Measurements from ENCODE around the gene BRINP1. TPM values are rescaled to one million over a fixed set of nuclear protein-coding genes. Genes with fewer than 3 reads are reported as not detected.

Gene BRINP1
- total RNA-seq, 4 donors from 2014 or later, result not detected

DNA sequence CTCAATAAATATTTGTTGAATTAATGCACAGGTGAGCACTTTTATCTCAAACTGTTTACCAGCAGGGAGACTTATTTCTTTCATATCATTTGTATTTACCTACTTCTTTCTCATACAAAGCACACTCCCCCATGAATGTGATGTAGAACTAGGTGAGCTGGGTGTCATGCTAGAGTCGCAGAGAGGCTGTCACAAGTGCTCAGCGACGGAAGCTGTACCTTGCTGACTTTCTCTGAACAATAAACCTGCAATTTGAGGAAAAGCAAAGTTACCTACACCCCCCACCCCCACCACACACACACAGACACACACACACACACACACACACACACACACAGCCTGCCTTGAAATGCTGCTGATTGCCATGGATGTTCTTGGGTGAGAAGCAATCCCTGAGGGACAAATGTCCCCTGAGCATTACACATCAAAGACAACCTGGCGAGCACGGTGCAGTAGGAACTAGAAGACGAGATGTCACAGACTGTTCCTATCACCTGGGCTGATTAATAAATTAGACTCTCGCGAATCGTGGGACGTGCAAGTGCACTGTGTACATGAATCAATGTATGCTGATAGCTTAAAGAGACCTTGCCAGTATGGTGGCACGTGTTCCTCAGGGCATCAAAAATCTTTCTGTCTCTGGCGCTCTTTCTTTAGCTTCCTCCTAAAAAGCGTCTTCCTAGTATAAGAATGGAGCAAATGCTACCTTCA lies 66.1 kb downstream of the BRINP1 start:
- Histone ChIP-seq H3K9me3 (no peaks in the 10 kb centered on the region), H3K4me3 (no peak overlapping the region), H3K27ac (no peak overlapping the region), H3K27me3 (peaks cover 4% of the 10 kb centered on the region), H3K4me1 (no peaks in the 10 kb centered on the region), H3K36me3 (no peaks in the 10 kb centered on the region)
- DNase-seq (ENCODE audit: low spot score in 2 of 2), result no peak
- TF ChIP-seq, protein P1, sequence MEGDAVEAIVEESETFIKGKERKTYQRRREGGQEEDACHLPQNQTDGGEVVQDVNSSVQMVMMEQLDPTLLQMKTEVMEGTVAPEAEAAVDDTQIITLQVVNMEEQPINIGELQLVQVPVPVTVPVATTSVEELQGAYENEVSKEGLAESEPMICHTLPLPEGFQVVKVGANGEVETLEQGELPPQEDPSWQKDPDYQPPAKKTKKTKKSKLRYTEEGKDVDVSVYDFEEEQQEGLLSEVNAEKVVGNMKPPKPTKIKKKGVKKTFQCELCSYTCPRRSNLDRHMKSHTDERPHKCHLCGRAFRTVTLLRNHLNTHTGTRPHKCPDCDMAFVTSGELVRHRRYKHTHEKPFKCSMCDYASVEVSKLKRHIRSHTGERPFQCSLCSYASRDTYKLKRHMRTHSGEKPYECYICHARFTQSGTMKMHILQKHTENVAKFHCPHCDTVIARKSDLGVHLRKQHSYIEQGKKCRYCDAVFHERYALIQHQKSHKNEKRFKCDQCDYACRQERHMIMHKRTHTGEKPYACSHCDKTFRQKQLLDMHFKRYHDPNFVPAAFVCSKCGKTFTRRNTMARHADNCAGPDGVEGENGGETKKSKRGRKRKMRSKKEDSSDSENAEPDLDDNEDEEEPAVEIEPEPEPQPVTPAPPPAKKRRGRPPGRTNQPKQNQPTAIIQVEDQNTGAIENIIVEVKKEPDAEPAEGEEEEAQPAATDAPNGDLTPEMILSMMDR (IDR thresholded peaks at IDR 0.05), result no peak
- TF ChIP-seq EP300 (IDR thresholded peaks at IDR 0.05), result no peak
- 81% methylated on average over 13 of the region's 13 CpGs for WGBS

- Histone ChIP-seq H3K4me3 (no peak overlapping the region), H3K9me3 (no peaks in the 10 kb centered on the region), H3K27me3 (no peaks in the 10 kb centered on the region), H3K27ac (no peak overlapping the region), H3K36me3 (no peaks in the 10 kb centered on the region), H3K4me1 (no peaks in the 10 kb centered on the region)
- no peak for DNase-seq (ENCODE audit: low spot score in 2 of 2)
- 59% methylated on average over 3 of the region's 3 CpGs for WGBS
- TF ChIP-seq, protein P1 (IDR thresholded peaks at IDR 0.05), result no peak
- TF ChIP-seq EP300 (IDR thresholded peaks at IDR 0.05), result no peak
- no peak for TF ChIP-seq POLR2A (IDR thresholded peaks at IDR 0.05)
- no peak for TF ChIP-seq POLR2AphosphoS5 (IDR thresholded peaks at IDR 0.05)
Measured at GRCh38 chr9:119298076-119298853, 71.0 kb downstream of the BRINP1 start.

DNA sequence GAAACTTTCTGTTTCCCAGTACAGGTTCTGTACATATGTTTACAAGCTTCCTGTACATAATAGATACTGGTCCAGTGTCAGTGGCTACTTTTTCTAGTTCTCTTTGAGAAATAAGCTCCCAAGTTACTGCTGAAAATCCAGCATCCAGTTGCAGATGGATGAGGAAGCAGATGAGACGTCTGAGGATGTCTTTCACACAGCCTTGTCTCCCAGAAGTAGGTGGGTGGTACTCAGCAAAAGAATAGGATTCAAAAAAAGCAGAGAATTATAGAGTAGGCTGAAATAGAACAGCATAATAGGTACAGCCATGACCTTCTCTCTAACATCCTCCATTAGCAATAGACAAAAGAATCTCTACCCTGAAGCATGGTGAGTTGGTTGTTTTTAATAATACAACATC lies 77.7 kb downstream of the BRINP1 start:
- H3K9me3 ChIP-seq, result no peaks in the 10 kb centered on the region
- H3K27ac ChIP-seq, result no peak overlapping the region
- TF ChIP-seq, protein P1 (IDR thresholded peaks at IDR 0.05), result no peak
- TF ChIP-seq POLR2A (IDR thresholded peaks at IDR 0.05), result no peak
- TF ChIP-seq POLR2AphosphoS5 (IDR thresholded peaks at IDR 0.05), result no peak
- no peak for TF ChIP-seq EP300 (IDR thresholded peaks at IDR 0.05)
- no peaks in the 10 kb centered on the region for H3K27me3 ChIP-seq
- H3K36me3 ChIP-seq, result no peaks in the 10 kb centered on the region
- H3K4me1 ChIP-seq, result no peaks in the 10 kb centered on the region
- no peak overlapping the region for H3K4me3 ChIP-seq
- 37% methylated on average over 1 of the region's 1 CpG for WGBS
- DNase-seq (ENCODE audit: low spot score in 2 of 2), result no peak

DNA sequence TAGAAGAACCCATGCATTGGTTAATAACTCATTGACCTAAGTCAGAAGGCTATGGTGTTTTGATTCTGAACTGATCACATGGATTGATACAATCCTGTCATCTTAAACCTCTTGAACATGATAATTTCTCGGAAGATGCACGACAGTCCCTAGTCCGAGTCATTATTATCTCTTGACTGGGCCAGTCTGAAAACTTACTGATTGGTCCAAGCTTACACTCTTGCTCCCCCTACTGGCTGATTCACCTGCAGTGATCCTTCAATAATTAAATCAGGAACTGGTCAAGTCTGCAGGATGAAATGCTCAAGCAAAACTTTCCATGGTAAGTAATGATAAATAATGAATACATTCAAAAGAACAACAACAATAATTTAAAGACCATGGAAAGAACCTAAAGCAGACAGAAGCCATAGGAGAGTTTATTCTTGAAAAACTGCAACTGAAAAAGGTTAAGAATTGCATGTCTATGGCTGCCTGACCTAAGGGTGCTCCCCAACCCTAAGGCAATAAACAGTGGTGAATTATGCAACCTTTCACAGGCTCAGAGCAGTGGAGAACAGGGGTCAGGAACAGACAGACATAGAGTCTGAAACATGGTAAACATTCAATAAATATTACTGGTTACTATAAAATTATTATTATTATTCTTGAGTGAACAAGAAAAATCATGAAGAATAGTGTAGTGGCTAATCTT lies 79.3 kb downstream of the BRINP1 start:
- TF ChIP-seq, protein P1 (IDR thresholded peaks at IDR 0.05), result peak; percentile 45 to 76
- TF ChIP-seq POLR2AphosphoS5 (IDR thresholded peaks at IDR 0.05), result no peak
- Histone ChIP-seq H3K9me3 (no peaks in the 10 kb centered on the region), H3K27me3 (no peaks in the 10 kb centered on the region), H3K4me1 (no peaks in the 10 kb centered on the region), H3K27ac (no peak overlapping the region), H3K36me3 (no peaks in the 10 kb centered on the region), H3K4me3 (no peak overlapping the region)
- WGBS, result 42% methylated on average over 3 of the region's 3 CpGs
- DNase-seq (ENCODE audit: low spot score in 2 of 2), result no peak

Measured in suprapubic skin (tissue), 4 donors.